HEK293 (cell line): ENCODE measurements around the gene DACT2.
"Not testable (repeated sequence)": the region's sequence is repeated elsewhere in the genome, so short reads cannot be mapped to it uniquely, and the experiment has no call there.

Experiments used
- CTCF ChIA-PET: fragments of 350-600 bp; formaldehyde crosslinking; extraction: SDS; loops from one replicate; lab custom pipeline; 2021; ENCODE audit warnings: antibody characterized with exemption; lab: Yijun Ruan, JAX
- POLR2A ChIA-PET: fragments of 300-600 bp; formaldehyde crosslinking; extraction: SDS; loops from one replicate; lab custom pipeline; 2020; ENCODE audit warnings: antibody characterized with exemption, inconsistent platforms; lab: Yijun Ruan, JAX
- H3K27ac ChIP-seq: fragments of 200-500 bp; sonication (Bioruptor generic); 2 replicates; pipeline ENCODE4 v1.5.1; 2014; ENCODE audit warnings: low read depth, low read length, control low read depth, inconsistent platforms; ENCODE audit errors: extremely low read depth
- H3K36me3 ChIP-seq, 2 experiments: fragments of 200-500 bp in 1 of 2; sonication (Bioruptor generic) in 1 of 2; 1 replicate in 1 of 2; 2 replicates in 1 of 2; pipeline ENCODE4 v1.5.1; 2014 to 2017; ENCODE audit warnings: inconsistent platforms in 2 of 2, low read length in 2 of 2; ENCODE audit not compliant: control insufficient read depth in 2 of 2, insufficient read depth in 1 of 2
- H3K4me1 ChIP-seq: fragments of 200-500 bp; sonication (Bioruptor generic); 2 replicates; pipeline ENCODE4 v1.5.1; 2014; ENCODE audit warnings: mild to moderate bottlenecking, low read length, inconsistent platforms; ENCODE audit not compliant: control insufficient read depth, insufficient read depth
- H3K4me3 ChIP-seq: 2 replicates; pipeline ENCODE4 v1.5.1; 2011; ENCODE audit warnings: low read depth, mild to moderate bottlenecking, control low read depth, low read length, moderate library complexity
- H3K9me3 ChIP-seq: fragments of 200-500 bp; sonication (Bioruptor generic); 2 replicates; pipeline ENCODE4 v1.5.1; 2014; ENCODE audit warnings: low read depth, low read length, inconsistent platforms; ENCODE audit not compliant: control insufficient read depth, insufficient read depth
- RBAK ChIP-seq: fragments of 450-650 bp; formaldehyde crosslinking; IDR thresholded peaks from 2 replicates; pipeline ENCODE4 v1.5.1; 2016; ENCODE audit warnings: missing biosample characterization, missing genetic modification characterization
- SP3 ChIP-seq: fragments of 450-650 bp; formaldehyde crosslinking; IDR thresholded peaks from 2 replicates; pipeline ENCODE4 v1.5.1; 2016; ENCODE audit warnings: missing biosample characterization, missing genetic modification characterization
- SP7 ChIP-seq: fragments of 450-650 bp; formaldehyde crosslinking; IDR thresholded peaks from 2 replicates; pipeline ENCODE4 v1.5.1; 2016; ENCODE audit warnings: missing biosample characterization, missing genetic modification characterization
- TSHZ1 ChIP-seq: fragments of 450-650 bp; formaldehyde crosslinking; IDR thresholded peaks from 2 replicates; pipeline ENCODE4 v1.5.1; 2016; ENCODE audit warnings: missing biosample characterization, missing genetic modification characterization, borderline replicate concordance
- ZBTB26 ChIP-seq: fragments of 450-650 bp; formaldehyde crosslinking; optimal IDR thresholded peaks from 2 replicates; pipeline ENCODE3; 2016; ENCODE audit warnings: missing biosample characterization, mild to moderate bottlenecking, missing genetic modification characterization
- ZNF175 ChIP-seq: fragments of 450-650 bp; formaldehyde crosslinking; IDR thresholded peaks from 2 replicates; pipeline ENCODE4 v1.5.1; 2016; ENCODE audit warnings: missing biosample characterization, missing genetic modification characterization
- ZNF677 ChIP-seq: fragments of 450-650 bp; IDR thresholded peaks from 2 replicates; pipeline ENCODE4 v1.5.0; 2018; ENCODE audit warnings: missing biosample characterization, mild to moderate bottlenecking, missing genetic modification characterization, moderate library complexity

The DACT2 gene

GRCh38 chr6:168290095-168290494, 29.5 kb downstream of the DACT2 start:
- H3K4me3 ChIP-seq, result no peak overlapping the region
- peaks cover 6% of the 10 kb centered on the region for H3K4me1 ChIP-seq
- no peak overlapping the region for H3K27ac ChIP-seq
- H3K9me3 ChIP-seq, result no peaks in the 10 kb centered on the region
- no peaks in the 10 kb centered on the region for H3K36me3 ChIP-seq
- ChIA-PET CTCF (interaction anchor here (0.7 to 1.0 kb wide), 2 partner anchors 65 to 203 kb away, joined by 5 to 6 read pairs; no protein-coding TSS in a partner anchor), POLR2A (no interaction called here)
- TF ChIP-seq SP3 (tag by site-specific recombination) (no peak), ZBTB26 (tag by site-specific recombination) (no peak)

- Histone ChIP-seq H3K27ac (no peak overlapping the region), H3K36me3 (no peaks in the 10 kb centered on the region), H3K9me3 (no peaks in the 10 kb centered on the region), H3K4me3 (no peak overlapping the region), H3K4me1 (peaks cover 6% of the 10 kb centered on the region)
- ChIA-PET CTCF (interaction anchor here (0.6 to 1.0 kb wide), 2 partner anchors 66 to 845 kb away, joined by 3 to 6 read pairs; no protein-coding TSS in a partner anchor), POLR2A (no interaction called here)
- TF ChIP-seq ZNF677 (tag by site-specific recombination) (no peak), ZNF175 (tag by site-specific recombination) (no peak), RBAK (tag by site-specific recombination) (peak; percentile 41; the same call in 1 of the 2 replicates)
These were observed 30.0 kb downstream of the DACT2 start for GRCh38 chr6:168289571-168289962.

GRCh38 chr6:168288781-168289570, 30.6 kb downstream of the DACT2 start:
- Histone ChIP-seq H3K9me3 (no peaks in the 10 kb centered on the region), H3K27ac (no peak overlapping the region), H3K4me1 (peaks cover 6% of the 10 kb centered on the region), H3K4me3 (no peak overlapping the region), H3K36me3 (no peaks in the 10 kb centered on the region)
- ChIA-PET POLR2A (no interaction called here), CTCF (interaction anchor here (0.6 to 1.3 kb wide), 3 partner anchors 8 to 845 kb away, joined by 3 to 4 read pairs (median 3); no protein-coding TSS in a partner anchor)
- no peak for TF ChIP-seq TSHZ1 (tag by site-specific recombination)
- no peak for TF ChIP-seq SP7 (tag by site-specific recombination)
- TF ChIP-seq, all 188 proteins: peak for 0

- H3K27ac ChIP-seq, H3K36me3 ChIP-seq, H3K4me1 ChIP-seq, H3K9me3 ChIP-seq, POLR2A ChIA-PET, H3K4me3 ChIP-seq: not testable (repeated sequence)
- CTCF ChIA-PET, result interaction anchor here (0.6 to 1.3 kb wide), 6 partner anchors 15 to 401 kb away, joined by 3 to 4 read pairs (median 4); no protein-coding TSS in a partner anchor
These were observed 32.1 kb downstream of the DACT2 start for GRCh38 chr6:168287460-168287859.

GRCh38 chr6:168286771-168287446, 32.7 kb downstream of the DACT2 start:
- H3K9me3 ChIP-seq, H3K4me1 ChIP-seq, H3K36me3 ChIP-seq, H3K27ac ChIP-seq, H3K4me3 ChIP-seq, POLR2A ChIA-PET: not testable (repeated sequence)
- CTCF ChIA-PET, result interaction anchor here (0.6 to 1.2 kb wide), 3 partner anchors 39 to 85 kb away, joined by 3 to 4 read pairs (median 4); no protein-coding TSS in a partner anchor
